Fibroblast of peridontal ligament (primary cell): Measurements from ENCODE around the gene TPSD1.
A peak's percentile ranks its signal among the peaks of the same experiment; 100 is the strongest.

Source experiments
- DNase-seq: peaks from one replicate; pipeline ENCODE4 v3.0.0-alpha.2; 2010; ENCODE audit errors: extremely low read depth

Gene TPSD1

DNA sequence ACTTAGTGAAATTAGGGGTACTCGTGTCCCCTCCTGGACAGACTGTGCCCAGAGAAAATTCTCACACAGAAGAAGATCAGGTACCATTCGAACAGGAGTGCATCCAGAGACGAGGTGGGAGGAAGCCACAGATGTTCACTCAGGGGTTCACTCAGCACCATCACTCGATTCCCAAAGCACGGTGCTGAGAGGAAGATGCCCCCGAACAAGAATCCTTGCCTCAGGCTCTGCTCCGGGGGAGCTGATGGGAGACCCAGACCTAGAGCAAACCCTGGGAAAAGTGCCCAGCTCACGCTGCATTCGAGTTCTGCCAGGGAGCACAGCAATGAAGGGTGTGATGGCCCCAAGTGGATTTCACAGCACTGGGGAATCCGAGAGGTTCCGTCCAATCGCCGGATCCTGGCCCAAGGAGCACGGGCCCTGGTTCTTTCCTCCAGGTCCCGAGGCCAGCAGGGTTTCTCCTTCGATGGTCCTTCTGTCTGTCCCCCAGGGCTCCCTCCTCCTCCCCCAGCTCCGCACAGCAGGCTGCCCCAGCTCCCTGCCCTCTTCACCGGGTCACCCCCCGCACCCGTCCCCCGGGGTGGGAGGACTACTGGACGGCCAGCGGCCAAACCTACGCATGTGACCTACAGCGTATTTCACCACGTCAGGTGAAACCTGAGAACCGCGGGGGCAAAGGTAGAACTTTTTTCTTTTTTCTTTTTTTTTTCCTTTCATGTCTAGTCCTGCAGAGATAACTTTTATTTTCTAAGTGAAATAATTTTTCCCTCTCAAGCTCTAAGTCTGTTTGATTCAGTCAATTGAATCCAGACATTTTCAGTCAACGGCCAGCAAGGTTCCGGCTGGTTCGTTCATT lies 43.4 kb downstream of the TPSD1 start:
- DNase-seq: no peak

DNA sequence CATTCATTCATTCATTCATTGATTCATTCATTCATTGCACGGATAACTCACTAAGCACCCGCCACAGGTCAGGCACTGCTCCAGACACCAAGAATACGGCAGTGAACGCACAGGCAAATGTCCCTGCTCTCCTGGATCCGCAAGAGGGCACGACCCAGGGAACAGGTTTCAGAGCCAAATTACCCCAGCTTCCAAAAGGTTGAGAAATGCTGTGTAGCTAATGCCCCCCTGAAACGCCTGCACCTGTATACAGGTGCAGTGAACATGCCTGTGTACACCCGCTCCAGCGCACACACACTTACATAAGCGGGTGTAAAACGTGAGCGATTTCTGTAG lies 44.0 kb downstream of the TPSD1 start:
- DNase-seq: no peak

DNA sequence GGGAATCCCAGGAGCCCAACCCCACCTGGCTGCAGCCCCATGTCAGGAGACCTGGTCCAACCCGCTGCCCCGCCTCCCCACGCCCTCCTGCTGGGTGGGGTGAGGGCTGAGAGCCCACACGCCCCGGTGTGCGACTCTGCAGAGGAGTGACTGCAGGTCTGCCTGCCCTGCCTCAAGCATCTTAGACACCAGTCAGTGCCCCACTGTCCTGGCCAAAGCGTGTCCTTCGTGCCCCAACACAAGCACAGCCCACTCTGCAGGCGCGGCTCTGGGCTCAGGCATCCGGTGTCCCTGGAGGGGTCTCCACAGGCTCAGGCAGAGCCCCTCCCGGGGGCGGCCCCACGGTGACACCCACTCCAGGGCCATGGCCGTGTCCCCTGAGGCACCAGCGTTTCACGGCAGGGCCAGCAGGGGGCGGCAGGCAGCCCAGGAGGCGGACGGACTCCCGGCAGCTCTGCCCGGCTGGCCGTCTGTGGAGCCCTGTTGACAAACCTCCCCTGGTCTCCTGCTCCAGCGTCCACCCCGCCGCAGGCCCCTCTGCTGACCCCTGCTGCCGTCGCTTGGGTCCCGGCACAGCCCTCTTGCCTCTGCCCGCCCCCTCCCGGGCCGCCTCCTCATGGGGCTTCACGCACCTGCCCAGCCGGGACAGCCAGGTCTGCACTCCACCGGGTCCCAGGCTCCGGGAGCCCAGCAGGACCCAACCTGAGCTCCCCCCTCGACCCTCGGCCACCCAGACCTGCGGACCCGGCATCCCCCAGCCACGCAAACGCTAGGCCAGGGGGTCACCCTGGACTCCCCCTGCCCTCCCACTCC lies 45.0 kb downstream of the TPSD1 start:
- peak; percentile 5 for DNase-seq

DNA sequence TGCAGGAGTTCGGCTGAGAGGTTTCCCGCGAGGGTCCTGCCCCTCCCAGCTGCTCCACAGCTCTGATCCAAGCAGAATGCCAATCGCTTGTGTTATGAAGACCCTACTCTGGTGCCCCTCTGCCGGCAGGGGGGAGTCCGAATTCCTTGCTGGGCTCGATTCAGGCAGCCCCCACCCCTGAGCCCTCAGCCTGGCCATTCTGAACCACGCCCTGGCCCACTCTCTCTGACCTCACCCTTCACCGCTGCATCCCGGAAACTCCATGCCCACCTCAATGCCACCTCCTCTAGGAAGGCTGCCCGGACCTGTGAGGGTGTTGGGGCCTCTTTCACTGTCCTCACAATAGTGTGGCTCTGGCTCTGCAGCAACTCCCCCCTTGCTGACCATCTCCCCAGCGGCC lies 45.7 kb downstream of the TPSD1 start:
- DNase-seq: no peak

DNA sequence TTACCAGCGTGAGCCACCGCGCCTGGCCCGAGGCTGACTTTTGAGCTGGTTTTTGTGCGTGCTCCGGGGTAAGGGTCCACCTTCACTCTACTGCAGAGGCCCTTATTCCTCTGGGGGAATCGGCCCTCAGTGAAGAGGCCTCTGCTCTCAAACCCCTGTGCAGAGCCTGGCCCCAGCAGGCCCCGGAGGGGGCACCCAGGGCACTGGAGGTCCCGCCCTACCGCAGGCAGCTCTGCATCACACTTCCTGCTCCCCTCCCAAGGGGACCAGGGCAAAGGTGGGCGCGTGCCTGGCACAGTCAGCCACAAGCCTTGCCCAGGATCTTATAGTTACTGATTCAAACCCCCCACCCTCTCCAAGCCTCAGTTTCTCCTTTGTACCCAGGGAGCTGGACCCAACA lies 50.0 kb downstream of the TPSD1 start:
- DNase-seq: no peak

DNA sequence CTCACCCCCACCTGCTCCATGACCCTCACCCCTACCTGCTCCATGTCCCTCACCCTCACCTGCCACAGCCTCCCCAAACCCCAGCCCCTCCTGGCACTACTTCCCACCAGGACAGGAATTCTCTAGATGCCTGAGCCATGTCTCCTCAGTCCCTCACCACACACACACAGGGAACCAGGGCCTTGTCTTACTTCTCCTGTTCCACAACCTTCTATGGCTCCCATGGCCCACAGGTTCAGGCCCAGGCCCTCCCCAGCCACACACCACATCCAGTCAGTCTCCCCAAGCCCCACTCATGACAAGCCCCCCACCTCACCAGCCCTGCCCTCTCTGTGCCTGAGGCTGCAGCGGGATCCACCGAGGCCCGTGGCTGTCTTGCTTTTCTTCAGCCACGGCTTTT lies 50.5 kb downstream of the TPSD1 start:
- no peak for DNase-seq

DNA sequence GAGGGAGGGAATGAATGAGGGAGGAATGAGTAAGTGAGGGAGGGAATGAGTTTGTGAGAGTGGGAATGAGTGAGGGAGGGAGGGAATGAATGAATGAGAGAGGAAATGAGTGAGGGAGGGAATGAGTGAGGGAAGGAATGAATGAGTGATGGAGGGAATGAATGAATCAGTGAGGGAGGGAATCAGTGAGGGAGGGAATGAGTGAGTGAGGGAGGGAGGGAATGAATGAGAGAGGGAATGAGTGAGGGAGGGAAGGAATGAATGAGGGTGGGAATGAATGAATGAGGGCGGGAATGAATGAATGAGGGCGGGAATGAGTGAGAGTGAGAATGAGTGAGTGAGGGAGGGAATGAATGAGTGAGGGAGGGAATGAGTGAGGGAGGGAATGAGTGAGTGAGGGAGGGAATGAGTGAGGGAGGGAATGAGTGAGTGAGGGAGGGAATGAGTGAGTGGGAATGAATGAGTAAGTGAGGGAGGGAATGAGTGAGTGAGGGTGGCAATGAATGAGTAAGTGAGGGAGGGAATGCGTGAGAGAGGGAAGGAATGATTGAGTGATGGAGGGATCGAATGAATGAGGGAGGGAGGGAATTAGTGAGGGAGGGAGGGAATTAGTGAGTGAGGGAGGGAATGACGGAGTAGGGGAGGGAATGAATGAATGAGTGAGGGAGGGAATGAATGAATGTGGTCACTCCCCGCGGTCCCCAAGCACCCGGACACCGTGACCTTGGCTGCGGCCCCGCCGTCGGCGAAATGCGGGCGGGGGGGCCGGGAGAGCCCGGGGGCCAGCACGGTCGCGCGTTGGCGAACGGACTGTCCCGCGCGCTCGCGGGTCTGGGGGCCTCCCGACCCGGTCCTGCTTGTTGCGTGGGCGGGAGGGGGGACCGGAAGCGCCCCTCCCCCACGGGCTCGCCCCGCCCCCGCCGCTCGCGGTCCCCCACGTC lies 52.4 kb downstream of the TPSD1 start:
- DNase-seq: peak; percentile 4
